Globus pallidus (tissue), 1 donor: ENCODE results near the gene CUEDC1.

Experiments
- DNase-seq: peaks from one replicate; pipeline ENCODE4 v3.0.0-alpha.2; 2015; ENCODE audit warnings: low spot score

CUEDC1 gene

GRCh38 chr17:57895382-57896060 is 59.7 kb downstream of the CUEDC1 start:
- no peak for DNase-seq

- DNase-seq: no peak
These were observed 60.4 kb downstream of the CUEDC1 start for GRCh38 chr17:57894848-57895247.

GRCh38 chr17:57892820-57893595 is 62.2 kb downstream of the CUEDC1 start:
- peak; percentile 92 for DNase-seq

GRCh38 chr17:57892146-57892819 is 62.9 kb downstream of the CUEDC1 start:
- peak; percentile 83 for DNase-seq

- DNase-seq: no peak
These were observed 64.4 kb downstream of the CUEDC1 start for GRCh38 chr17:57890857-57891232.

- DNase-seq: no peak
These were observed 65.0 kb downstream of the CUEDC1 start for GRCh38 chr17:57889892-57890856.

- no peak for DNase-seq
These were observed 66.0 kb downstream of the CUEDC1 start for GRCh38 chr17:57889252-57889651.

GRCh38 chr17:57888311-57889216 is 66.6 kb downstream of the CUEDC1 start:
- DNase-seq: no peak

- DNase-seq: no peak
These were observed 68.1 kb downstream of the CUEDC1 start for GRCh38 chr17:57887161-57887560.

GRCh38 chr17:57886020-57886419 is 69.2 kb downstream of the CUEDC1 start:
- DNase-seq: no peak

- no peak for DNase-seq
These were observed 69.9 kb downstream of the CUEDC1 start for GRCh38 chr17:57885148-57885915.

- no peak for DNase-seq
These were observed 73.3 kb downstream of the CUEDC1 start for GRCh38 chr17:57881783-57882351.

- DNase-seq: no peak
These were observed 74.1 kb downstream of the CUEDC1 start for GRCh38 chr17:57881143-57881542.

GRCh38 chr17:57880086-57880456 is 75.1 kb downstream of the CUEDC1 start:
- no peak for DNase-seq

GRCh38 chr17:57879437-57880085 is 75.7 kb downstream of the CUEDC1 start:
- no peak for DNase-seq

- DNase-seq: no peak
These were observed 77.3 kb downstream of the CUEDC1 start for GRCh38 chr17:57877803-57878377.

GRCh38 chr17:57876866-57877237 is 78.4 kb downstream of the CUEDC1 start:
- DNase-seq: no peak

GRCh38 chr17:57876023-57876865 is 79.0 kb downstream of the CUEDC1 start:
- DNase-seq: no peak
